NT2/D1 (cell line): ENCODE data around the gene GALNT14.

Experiments
- YY1 ChIP-seq: IDR thresholded peaks from 2 replicates; pipeline ENCODE4 v1.6.1; 2011; ENCODE audit not compliant: insufficient read length, insufficient read depth
- ZNF274 ChIP-seq: IDR thresholded peaks from 2 replicates; pipeline ENCODE4 v1.6.1; 2011; ENCODE audit warnings: mild to moderate bottlenecking, low read depth, low read length

- TF ChIP-seq ZNF274, result no peak
- TF ChIP-seq YY1, result no peak
These were observed 32.9 kb upstream of the GALNT14 start for GRCh38 chr2:31171142-31171541.
